Measurements from ENCODE around the gene SRCIN1.

SRCIN1 gene

DNA sequence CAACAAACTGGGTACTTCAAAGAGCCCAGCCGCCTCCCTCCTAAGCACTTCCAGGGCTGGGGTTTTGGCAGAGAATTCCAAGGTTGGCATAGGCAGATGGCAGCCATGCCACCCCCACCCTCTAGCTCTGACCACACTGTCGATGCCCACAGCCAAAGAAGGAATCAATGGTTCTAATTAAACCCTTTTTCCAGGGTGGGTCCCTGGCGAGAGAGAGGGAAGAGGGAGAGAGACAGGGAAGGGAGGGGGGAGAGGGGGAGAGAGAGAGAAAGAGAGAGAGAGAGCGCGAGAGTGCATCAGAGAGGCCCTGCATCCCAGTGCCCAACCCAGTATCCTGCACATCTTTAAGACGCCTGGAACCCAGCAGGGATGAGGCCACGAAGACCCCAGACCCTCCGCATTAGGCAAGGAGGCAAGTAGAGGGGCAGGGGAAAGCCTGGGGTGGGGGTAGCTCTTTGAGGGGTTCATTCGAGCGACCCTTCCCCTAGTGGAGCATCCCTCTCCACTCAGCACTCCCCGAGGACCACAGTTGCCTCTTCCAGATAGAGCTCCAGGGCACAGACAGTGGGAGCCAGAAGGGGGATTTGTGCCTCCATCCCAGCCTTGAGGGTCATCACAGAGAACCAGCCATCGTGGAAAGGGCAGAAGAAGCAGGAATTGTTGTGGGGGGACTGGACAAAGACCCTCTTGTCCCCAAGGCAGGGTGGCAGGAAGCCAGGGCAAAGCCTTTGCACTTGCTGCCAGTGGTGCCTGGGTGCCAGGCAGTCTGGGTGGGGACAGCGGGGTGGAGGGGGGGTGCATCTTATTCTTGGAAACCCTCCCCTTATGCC is 2.6 kb downstream of the SRCIN1 start:
- Histone ChIP-seq H3K79me2 (ENCODE audit: control insufficient read depth, low read length) (no peaks in the 10 kb centered on the region), H3K36me3 (ENCODE audit: control insufficient read depth, low read length) (no peaks in the 10 kb centered on the region), H3K4me1 (ENCODE audit: control insufficient read depth, low read length) (peaks cover 44% of the 10 kb centered on the region), H3K4me2 (ENCODE audit: low read length) (no peak overlapping the region), H3K9me3 (ENCODE audit: control insufficient read depth, insufficient read depth, low read length) (no peaks in the 10 kb centered on the region), H3K4me3 (ENCODE audit: low read length) (no peak overlapping the region), H4K20me1 (ENCODE audit: control insufficient read depth, insufficient read depth, low read depth, low read length) (no peaks in the 10 kb centered on the region), H3F3A (ENCODE audit: control insufficient read depth, insufficient read depth) (peaks cover 5% of the 10 kb centered on the region; the same call in 1 of the 2 replicates), H3K27ac (ENCODE audit: low read depth, low read length) (no peak overlapping the region), H3K27me3 (ENCODE audit: control insufficient read depth, low read length) (peaks cover 35% of the 10 kb centered on the region), H3K9me2 (replicated peaks; ENCODE audit: control insufficient read depth, low read length) (no peaks in the 10 kb centered on the region)
- TF ChIP-seq EZH2phosphoT487 (IDR thresholded peaks at IDR 0.05; ENCODE audit: borderline replicate concordance, low read length) (no peak), CTCF (IDR thresholded peaks at IDR 0.05; ENCODE audit: low read depth, low read length, poor library complexity, severe bottlenecking) (no peak)

- Histone ChIP-seq H3K36me3 (ENCODE audit: control insufficient read depth, low read length) (no peaks in the 10 kb centered on the region), H3K4me3 (ENCODE audit: low read length) (no peak overlapping the region), H3K9me2 (replicated peaks; ENCODE audit: control insufficient read depth, low read length) (no peaks in the 10 kb centered on the region), H3K4me1 (ENCODE audit: control insufficient read depth, low read length) (peaks cover 44% of the 10 kb centered on the region), H3K4me2 (ENCODE audit: low read length) (no peak overlapping the region), H3K9me3 (ENCODE audit: control insufficient read depth, insufficient read depth, low read length) (no peaks in the 10 kb centered on the region), H3F3A (ENCODE audit: control insufficient read depth, insufficient read depth) (peaks cover 5% of the 10 kb centered on the region; the same call in 1 of the 2 replicates), H4K20me1 (ENCODE audit: control insufficient read depth, insufficient read depth, low read depth, low read length) (no peaks in the 10 kb centered on the region), H3K27ac (ENCODE audit: low read depth, low read length) (no peak overlapping the region), H3K79me2 (ENCODE audit: control insufficient read depth, low read length) (no peaks in the 10 kb centered on the region), H3K27me3 (ENCODE audit: control insufficient read depth, low read length) (peaks cover 33% of the 10 kb centered on the region)
- TF ChIP-seq EZH2phosphoT487 (IDR thresholded peaks at IDR 0.05; ENCODE audit: borderline replicate concordance, low read length) = no peak
- TF ChIP-seq CTCF (IDR thresholded peaks at IDR 0.05; ENCODE audit: low read depth, low read length, poor library complexity, severe bottlenecking) = no peak
These were observed 3.3 kb downstream of the SRCIN1 start for GRCh38 chr17:38602453-38602852.

DNA sequence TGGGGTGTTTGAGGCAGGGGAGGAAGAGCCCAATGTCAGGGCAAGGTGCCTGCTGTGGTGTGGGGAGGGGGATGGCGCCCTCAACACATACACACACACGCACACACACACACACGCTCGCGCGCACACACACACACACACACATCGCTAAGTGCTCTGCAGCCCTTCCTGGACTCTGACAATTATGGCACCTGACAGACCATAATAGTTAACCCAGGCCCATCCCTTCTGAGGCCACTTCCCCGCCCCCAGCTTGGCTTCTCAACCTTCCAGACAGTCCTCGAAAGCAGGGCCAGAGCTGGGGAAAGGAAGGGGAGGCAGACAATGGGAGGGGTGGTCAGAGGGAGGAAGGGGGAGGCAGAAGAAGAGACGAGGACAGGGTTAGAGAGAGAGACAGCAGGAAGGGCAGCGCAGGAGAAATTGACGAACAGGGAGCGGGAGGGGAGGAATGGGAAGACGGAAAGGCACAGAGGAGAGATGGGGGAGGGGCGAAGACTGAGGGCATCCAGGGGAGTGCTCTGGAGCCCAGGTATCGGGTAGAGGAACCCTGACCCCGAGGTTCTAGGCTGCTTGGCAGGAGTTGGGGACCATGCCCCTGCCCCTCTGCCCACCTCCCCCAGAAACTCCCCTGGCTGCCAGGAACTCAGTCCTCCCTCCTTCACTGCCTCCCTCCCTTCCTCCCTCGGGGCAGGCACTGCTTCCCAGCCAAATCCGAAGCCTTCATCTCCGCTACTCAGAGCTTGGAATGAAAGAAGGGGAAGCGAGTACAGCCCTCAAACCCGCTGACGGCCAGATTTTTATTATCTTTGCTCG is 4.0 kb downstream of the SRCIN1 start:
- Histone ChIP-seq H3K9me2 (replicated peaks; ENCODE audit: control insufficient read depth, low read length) (no peaks in the 10 kb centered on the region), H3K27ac (ENCODE audit: low read depth, low read length) (no peak overlapping the region), H3K4me3 (ENCODE audit: low read length) (no peak overlapping the region), H3K4me2 (ENCODE audit: low read length) (peak overlapping the region; percentile 16; the same call in 1 of the 2 replicates), H3K27me3 (ENCODE audit: control insufficient read depth, low read length) (peaks cover 32% of the 10 kb centered on the region), H3K4me1 (ENCODE audit: control insufficient read depth, low read length) (peaks cover 42% of the 10 kb centered on the region), H3K36me3 (ENCODE audit: control insufficient read depth, low read length) (no peaks in the 10 kb centered on the region), H3K9me3 (ENCODE audit: control insufficient read depth, insufficient read depth, low read length) (no peaks in the 10 kb centered on the region), H3K79me2 (ENCODE audit: control insufficient read depth, low read length) (no peaks in the 10 kb centered on the region), H3F3A (ENCODE audit: control insufficient read depth, insufficient read depth) (peaks cover 5% of the 10 kb centered on the region; the same call in 1 of the 2 replicates), H4K20me1 (ENCODE audit: control insufficient read depth, insufficient read depth, low read depth, low read length) (no peaks in the 10 kb centered on the region)
- TF ChIP-seq EZH2phosphoT487 (IDR thresholded peaks at IDR 0.05; ENCODE audit: borderline replicate concordance, low read length) (no peak), CTCF (IDR thresholded peaks at IDR 0.05; ENCODE audit: low read depth, low read length, poor library complexity, severe bottlenecking) (no peak)

Measured in DOHH2 (cell line).